NCI-H1092 treated with DMSO at 0.1 percent for 48 hours (cell line): ENCODE data around the gene ANKRD62.
A peak's percentile ranks its signal among the peaks of the same experiment; 100 is the strongest.

Source experiments
- DNase-seq: peaks from one replicate; lab custom pipeline; 2025; lab: John Stamatoyannopoulos, UW

ANKRD62 gene

DNA sequence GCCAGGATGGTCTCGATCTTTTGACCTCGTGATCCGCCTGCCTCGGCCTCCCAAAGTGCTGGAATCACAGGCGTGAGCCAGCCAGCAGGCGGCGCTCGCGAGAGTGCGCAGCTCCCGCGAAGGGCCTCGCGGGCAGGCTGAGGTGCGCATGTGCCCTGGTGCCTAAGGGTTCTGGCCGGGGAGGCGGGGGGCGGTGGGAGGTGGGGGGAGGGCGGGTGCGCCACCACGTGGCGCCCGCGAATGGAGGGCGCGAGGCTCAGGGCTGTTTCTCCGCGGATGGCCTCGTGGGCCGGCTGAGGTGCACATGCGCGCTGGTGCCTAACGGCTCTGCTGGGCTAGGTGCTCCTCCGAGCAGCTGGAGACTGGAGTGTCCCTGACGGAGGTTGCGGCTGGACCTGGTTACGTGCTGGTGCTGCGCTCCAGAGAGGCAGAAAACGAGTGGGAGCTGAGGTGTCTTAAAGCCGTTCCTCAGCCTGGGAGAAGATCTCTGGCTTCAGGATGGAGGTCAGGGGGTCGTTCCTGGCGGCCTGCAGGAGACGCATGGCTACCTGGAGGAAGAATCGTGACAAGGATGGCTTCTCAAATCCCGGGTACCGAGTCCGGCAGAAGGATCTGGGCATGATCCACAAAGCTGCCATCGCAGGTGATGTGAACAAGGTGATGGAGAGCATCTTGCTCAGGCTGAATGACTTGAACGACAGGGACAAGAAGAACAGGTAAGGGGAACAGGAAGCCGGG, at the start of gene ANKRD62:
ANKRD62 (plus strand) TSS at position 324 of the 738 bp plus-strand sequence; CDS start at position 499, 175 bp downstream.
- no peak for DNase-seq

DNA sequence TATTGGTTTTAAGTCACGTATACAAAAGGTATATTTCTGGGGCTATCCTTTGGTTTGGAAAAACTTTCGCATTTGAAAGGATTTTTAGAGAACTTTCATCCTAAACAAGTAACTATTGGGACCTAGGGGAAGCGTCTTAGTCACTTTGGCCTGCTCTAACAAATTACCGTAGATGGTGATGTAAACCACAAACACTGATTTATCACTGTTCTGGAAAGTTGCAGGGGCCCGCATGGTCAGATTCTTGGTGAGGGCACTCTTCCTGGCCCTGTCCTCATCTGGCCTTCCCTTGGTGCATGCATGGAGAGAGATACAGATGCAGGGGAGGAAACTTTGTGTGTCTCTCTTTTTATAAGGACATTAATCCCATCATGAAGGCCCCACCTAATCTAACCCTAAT, 49.1 kb upstream of the ANKRD62 start:
- no peak for DNase-seq

DNA sequence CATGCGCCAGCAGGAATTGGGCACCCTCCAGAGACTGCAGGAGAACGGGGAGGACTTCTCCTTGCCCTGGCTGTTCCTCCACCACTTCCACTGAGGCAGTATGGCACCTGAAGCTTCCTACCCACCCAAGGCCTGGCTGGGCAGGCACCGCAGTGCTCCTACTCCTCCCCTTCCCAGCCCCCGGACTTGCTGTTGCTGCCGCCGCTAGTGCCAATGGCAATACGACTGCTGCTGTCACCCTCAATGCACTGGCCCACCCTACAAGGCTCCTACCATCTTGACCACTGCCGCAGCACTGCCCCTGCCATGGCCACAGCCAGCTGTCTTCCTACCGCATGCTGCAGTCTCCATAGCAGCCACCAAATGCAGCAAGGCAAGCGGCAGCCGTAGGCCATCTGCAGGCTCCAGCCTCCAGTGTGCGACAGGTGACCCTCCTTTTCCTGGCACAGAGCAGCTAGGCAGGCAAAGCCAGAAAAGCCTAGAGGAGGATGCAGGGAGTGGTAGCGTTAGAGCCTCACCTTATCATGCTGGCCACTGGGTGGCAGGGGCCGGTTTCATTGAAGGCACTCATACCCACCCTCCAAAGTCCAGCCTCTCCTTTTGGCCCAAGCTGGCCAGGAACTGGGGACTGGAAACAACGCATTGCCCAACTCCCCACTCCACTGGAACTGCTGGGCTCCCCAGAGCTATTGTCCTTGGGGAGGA, 47.4 kb upstream of the ANKRD62 start:
- DNase-seq = no peak

DNA sequence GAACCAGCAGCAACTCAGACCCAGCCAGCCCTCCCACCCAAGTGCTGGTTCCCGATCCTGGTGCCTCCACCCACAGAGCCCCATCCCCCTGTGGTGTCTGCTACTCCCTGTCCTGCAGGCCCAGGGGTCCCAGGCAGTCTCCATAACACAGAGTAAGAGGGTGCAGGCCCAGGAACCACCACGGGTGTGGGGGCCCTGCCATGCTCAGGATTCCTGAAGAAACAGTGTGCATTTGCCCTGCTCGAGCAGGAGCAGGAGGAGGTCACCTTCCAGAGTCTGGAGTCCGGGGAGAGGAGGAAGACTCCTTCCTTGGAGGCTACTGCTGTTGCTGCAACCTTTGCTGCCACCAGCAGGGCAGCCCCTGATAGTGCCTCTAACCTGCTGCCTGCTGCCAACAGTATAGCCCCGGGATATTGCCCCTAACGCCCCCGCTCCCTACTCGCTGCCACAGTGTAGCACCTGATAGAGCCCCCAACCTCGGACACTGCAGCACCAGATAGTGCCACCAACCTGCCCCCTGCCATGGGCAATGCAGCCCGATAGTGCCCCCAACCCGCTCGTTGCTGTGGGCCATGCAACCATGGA, 46.8 kb upstream of the ANKRD62 start:
- DNase-seq = no peak

DNA sequence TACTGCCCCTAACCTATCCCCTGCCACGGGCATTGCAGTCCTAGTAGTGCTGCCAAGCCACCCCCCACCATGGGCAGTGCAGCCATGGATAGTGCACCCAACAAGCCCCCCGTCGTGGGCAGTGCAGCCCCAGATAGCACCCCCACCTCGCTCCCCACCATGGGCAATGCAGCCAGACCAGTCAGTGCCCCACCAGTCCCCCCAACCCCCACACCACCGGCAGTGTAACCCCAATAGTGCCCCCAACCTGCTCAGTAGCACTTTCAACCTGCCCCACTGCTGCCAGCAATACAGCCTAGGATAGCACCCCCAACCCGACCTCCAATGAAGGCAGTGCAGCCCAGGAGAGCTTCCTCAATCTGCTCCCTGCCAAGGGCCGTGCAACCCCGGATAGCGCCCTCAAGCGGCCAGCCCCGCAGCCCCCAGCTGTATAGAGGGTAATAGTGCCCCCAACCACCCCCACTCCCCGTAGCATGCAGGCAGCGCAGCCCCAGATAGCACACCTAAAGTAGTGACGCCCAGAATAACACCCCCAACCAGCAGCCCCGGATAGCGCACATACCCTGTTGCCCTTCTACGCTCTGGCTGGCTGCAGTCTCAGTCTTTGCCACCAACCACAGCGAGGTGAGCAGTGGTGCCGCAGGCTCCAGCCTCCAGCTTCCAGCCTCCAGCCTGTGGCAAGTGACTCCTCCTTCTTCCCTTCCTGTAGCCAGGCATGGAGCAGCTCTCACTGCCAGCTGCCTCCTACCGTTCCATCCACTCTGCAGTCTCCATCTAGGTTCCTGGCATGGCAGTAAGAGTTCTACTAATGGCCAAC, 45.4 kb upstream of the ANKRD62 start:
- DNase-seq = no peak

DNA sequence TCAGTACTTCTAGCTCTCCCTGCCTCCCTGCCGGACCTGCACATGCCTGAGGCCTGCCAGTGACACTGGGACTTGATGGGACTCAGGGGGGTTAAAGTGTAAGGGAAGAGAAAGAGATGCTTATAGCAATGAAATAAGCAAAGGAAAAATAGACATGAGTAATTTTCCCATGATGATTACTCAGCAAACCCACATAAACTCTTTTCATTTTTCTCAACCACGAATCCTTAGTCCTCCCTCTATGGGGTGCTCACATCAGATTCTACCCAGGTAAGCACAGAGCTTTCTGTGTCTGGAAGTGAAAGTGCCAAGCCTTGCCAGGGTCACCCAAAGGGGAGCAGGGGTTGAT, 44.8 kb upstream of the ANKRD62 start:
- no peak for DNase-seq

DNA sequence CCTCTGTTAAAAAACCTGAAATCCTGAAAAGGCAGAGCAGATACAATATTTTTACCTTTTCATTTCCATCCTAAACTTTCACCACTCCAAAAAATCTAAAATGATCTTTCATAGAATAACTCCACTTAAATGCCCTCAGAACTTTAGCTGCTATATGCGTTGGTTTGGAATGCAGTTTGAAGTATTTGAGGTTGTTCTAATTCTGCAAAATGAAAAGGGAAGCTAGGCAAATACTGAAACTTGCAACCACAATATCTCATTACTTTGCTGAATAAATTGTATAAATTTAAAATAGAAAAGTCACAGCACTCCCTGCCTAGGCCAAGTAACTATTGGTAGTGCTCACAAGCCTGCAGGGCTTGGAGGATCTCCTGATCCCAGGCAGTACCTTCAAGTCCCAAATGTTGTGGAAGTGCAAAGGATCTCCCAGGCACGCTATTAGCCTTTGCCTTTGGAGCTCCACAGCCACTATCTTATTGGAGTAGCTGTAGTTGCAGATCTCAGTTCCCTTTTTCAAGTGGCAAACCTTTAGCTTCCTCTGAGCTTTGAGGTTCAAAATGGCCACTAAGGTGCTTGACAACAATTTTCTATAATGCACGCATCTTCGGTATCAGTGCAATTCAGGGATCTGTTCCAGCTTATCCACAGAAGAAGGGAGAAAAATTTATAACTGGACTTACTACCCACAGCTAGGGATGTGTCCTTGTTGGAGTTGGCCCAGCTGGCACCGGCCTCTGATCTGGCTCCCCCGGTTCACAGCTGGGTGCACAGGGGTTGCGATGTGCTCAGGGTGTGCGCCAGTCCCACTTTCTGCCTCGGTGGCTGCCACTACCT, 43.4 kb upstream of the ANKRD62 start:
- no peak for DNase-seq

DNA sequence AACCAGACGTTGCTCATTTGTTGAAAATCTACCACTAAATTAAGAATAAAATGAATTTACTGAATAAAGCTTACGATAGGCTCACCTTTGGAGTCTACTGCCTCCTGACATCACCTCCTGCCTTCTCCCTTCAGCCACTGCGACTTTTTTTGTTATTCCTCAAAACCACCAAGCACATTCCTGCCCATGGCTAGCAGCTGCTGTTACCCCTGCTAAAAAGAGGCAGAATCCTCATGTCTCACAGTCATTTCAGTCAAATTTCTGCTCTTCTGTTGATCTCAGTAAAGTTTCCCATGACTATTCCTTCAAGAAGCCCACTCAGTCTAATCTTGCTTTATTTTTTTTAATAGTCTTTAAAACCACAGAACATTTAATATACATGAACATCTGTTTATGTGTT, 40.8 kb upstream of the ANKRD62 start:
- DNase-seq = no peak

- no peak for DNase-seq
Observed at GRCh38 chr18:12053289-12053688, 40.4 kb upstream of the ANKRD62 start.

GRCh38 chr18:12056034-12056883, 37.4 kb upstream of the ANKRD62 start:
- DNase-seq = no peak

- no peak for DNase-seq
Observed at GRCh38 chr18:12056884-12057402, 36.7 kb upstream of the ANKRD62 start.

DNA sequence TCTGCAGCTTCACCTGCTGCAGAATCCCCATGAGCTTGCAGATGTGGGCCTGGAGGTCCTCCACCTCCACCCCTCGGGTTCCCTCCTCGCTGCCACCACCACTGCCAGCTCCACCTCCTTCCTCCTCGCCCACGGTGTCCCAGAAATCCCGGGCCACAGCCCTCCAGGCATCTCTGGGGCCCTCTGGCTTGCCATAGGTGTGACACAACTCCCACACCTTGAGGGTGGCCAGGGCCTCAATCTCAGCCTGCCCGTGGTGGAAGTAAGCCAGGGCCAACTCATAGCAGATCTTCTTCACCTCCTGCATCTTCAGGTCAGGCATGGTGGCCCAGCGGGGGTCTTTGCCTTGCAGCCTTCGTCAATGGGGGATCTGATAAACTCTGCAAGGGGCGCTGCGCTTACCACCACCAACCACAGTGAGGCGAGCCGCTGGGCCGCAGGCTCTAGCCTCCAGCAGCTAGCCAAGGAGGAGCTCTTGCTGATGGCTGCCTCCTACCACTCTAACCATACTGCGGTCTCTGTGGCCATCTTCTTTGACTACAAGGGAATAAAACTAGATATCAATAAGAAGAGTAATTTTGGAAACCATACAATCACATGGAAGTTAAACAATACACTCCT, 36.1 kb upstream of the ANKRD62 start:
- no peak for DNase-seq

- no peak for DNase-seq
Observed at GRCh38 chr18:12059334-12060181, 34.1 kb upstream of the ANKRD62 start.

GRCh38 chr18:12060182-12060870, 33.3 kb upstream of the ANKRD62 start:
- DNase-seq = peak; percentile 7

- DNase-seq = no peak
Observed at GRCh38 chr18:12061685-12062084, 32.0 kb upstream of the ANKRD62 start.

- DNase-seq = no peak
Observed at GRCh38 chr18:12062974-12063373, 30.7 kb upstream of the ANKRD62 start.

DNA sequence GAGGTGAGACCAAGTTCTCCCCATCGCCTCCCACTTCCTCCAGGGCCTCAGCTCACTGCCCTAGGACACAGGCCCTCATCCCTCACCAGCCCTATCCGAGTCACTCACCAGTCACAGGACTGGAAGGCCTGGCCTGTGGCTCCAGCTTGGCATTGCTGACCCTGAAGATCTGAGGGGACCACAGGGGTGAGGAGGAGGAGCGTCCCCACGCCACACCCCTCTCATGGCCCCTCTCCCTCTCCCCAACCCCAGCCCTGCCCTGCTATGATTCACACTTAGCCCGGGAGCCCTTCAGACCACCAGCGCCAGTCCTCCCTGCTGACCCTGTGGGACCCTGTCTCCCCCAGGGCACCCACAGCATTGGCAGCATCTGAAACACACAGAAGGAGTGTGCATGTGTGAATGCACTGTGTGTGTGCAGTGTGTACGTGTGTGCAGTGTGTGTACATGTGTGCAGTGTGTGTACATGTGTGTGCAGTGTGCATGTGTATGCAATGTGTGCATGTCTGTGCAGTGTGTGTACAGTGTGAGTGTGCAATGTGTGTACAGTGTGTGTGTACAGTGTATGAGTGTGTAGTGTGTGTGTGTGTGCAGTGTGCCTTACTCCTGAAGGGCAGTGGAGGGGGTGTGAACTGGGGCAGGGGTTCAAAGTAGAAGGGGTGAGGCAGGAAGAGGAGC, 29.4 kb upstream of the ANKRD62 start:
- DNase-seq = no peak

DNA sequence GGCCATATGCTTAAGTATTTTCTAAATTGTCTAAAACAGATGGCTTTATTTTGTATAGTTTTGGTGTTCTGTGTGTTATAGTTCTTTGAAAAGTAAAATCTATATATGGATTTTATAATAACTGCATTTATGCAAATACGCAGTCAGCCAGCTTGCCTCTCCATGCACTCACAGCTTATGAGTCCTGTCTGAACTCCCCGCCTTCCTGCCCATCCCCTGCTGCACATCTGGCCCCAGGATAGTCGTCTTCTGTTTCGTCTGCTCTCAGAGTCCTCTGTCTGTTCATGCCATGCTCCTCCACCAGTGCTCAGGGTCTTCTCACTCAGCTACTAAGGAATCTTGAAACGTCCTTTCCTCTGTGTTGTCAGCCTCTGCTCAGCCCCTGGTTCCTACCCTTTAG, 28.2 kb upstream of the ANKRD62 start:
- no peak for DNase-seq
